A673 (cell line): ENCODE results near the gene DNAH8. TPM values are rescaled to one million over a fixed set of nuclear protein-coding genes. Genes with fewer than 3 reads are reported as not detected.

ENCODE experiments used
- BruUV-seq: library from RNA; stranded (reverse); fragments of 400-500 nt; replicated peaks from 2 replicates; lab custom pipeline; 2021; lab: Mats Ljungman, UMichigan
- CTCF ChIA-PET: fragments of 300-600 bp; sonication (Branson Sonifier 250); formaldehyde crosslinking; loops from one replicate; lab custom pipeline; 2022; ENCODE audit warnings: antibody characterized with exemption; lab: Charles Lee
- POLR2A ChIA-PET: fragments of 300-600 bp; sonication (Branson Sonifier 250); formaldehyde crosslinking; loops from one replicate; lab custom pipeline; 2022; ENCODE audit warnings: antibody characterized with exemption; ENCODE audit not compliant: low non-redundant PET; lab: Charles Lee
- DNase-seq: peaks from one replicate; pipeline ENCODE4 v3.0.0-alpha.2; 2015; ENCODE audit warnings: low spot score
- H3K27ac ChIP-seq: fragments of 200-600 bp; sonication (generic); 2 replicates; pipeline ENCODE4 v1.5.1; 2016; ENCODE audit warnings: mixed run types, low read depth, mild to moderate bottlenecking, mixed read lengths, antibody characterized with exemption, low read length; ENCODE audit not compliant: poor library complexity, severe bottlenecking
- H3K27me3 ChIP-seq: fragments of 200-600 bp; sonication (generic); replicated peaks from 2 replicates; pipeline ENCODE4 v1.6.1; 2017; ENCODE audit warnings: mixed run types, low read depth, mild to moderate bottlenecking, mixed read lengths, antibody characterized with exemption, low read length; ENCODE audit not compliant: insufficient read depth, poor library complexity
- H3K36me3 ChIP-seq: fragments of 200-600 bp; sonication (generic); 2 replicates; pipeline ENCODE4 v1.6.1; 2016; ENCODE audit warnings: mixed run types, mild to moderate bottlenecking, mixed read lengths, antibody characterized with exemption, low read length; ENCODE audit not compliant: insufficient read depth, poor library complexity, severe bottlenecking
- H3K4me1 ChIP-seq: fragments of 200-600 bp; sonication (generic); 2 replicates; pipeline ENCODE4 v1.6.1; 2017; ENCODE audit warnings: mixed run types, mild to moderate bottlenecking, mixed read lengths, antibody characterized with exemption, low read length; ENCODE audit not compliant: insufficient read depth, poor library complexity, severe bottlenecking
- H3K4me3 ChIP-seq: fragments of 200-600 bp; sonication (generic); 2 replicates; pipeline ENCODE4 v1.5.1; 2016; ENCODE audit warnings: low read depth, mixed run types, mild to moderate bottlenecking, mixed read lengths, low read length; ENCODE audit not compliant: poor library complexity, severe bottlenecking
- H3K9me3 ChIP-seq: fragments of 200-600 bp; sonication (generic); 2 replicates; pipeline ENCODE4 v1.6.1; 2016; ENCODE audit warnings: mixed run types, low read depth, mild to moderate bottlenecking, mixed read lengths, antibody characterized with exemption, low read length; ENCODE audit not compliant: poor library complexity, severe bottlenecking
- CTCF ChIP-seq: fragments of 300-800, 200-600 bp; sonication (generic); conservative IDR thresholded peaks from 2 replicates; pipeline ENCODE4 v1.5.1; 2017; ENCODE audit warnings: low read depth, mild to moderate bottlenecking, antibody characterized with exemption, low read length, moderate library complexity, mixed read lengths
- EZH2 ChIP-seq: fragments of 200-600 bp; sonication (generic); IDR thresholded peaks from 2 replicates; pipeline ENCODE4 v1.6.1; 2017; ENCODE audit warnings: borderline replicate concordance, low read depth, mild to moderate bottlenecking, mixed read lengths, antibody characterized with exemption, low read length; ENCODE audit not compliant: poor library complexity, severe bottlenecking
- intact Hi-C: fragments of 100-400 bp; cut with micrococcal nuclease; formaldehyde crosslinking; loops from one replicate; pipeline ENCODE4 v1.10.0; 2022; ENCODE audit not compliant: unreplicated experiment
- total RNA-seq: library from RNA; stranded (reverse); gene quantifications from 2 replicates; pipeline ENCODE4 v1.2.3, GENCODE V29; 2021

The DNAH8 gene
- total RNA-seq, 1 experiment from 2014 or later = not detected

GRCh38 chr6:38714239-38715015, 684 bp upstream of the DNAH8 start:
- H3K27ac ChIP-seq = no peak overlapping the region
- BruUV-seq = no TSS peak
- intact Hi-C loops = no loop called here

DNA sequence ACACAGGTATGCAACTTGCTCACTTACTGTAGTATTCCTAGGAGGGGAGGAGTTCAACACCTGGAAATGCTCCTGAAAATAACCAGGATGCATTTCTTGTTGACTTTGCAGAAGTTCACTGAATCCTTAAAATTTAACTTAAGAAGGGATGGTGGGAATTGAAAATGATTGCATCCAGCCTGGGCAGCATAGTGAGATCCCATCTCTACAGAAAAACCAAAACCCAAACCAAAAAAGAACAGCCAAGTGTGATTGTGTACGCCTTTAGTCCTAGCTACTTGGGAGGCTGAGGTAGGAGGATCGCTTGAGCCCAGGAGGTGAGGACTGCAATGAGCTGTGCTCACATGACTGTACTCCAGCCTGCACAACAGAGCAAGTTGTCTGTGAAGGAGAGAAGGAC, 1.7 kb downstream of the DNAH8 start:
- ChIA-PET CTCF (no interaction called here), POLR2A (no interaction called here)
- DNase-seq = no peak
- Histone ChIP-seq H3K27ac (no peak overlapping the region), H3K27me3 (peaks cover 33% of the 10 kb centered on the region), H3K4me1 (peaks cover 13% of the 10 kb centered on the region), H3K36me3 (no peaks in the 10 kb centered on the region), H3K4me3 (no peak overlapping the region), H3K9me3 (no peaks in the 10 kb centered on the region)
- no TSS peak for BruUV-seq
- intact Hi-C loops = no loop called here
- no peak for TF ChIP-seq CTCF
- TF ChIP-seq EZH2 = no peak

More at GRCh38 chr6:38714239-38715015, 684 bp upstream of the DNAH8 start:
- Histone ChIP-seq H3K9me3 (no peaks in the 10 kb centered on the region), H3K4me3 (peak overlapping the region; percentile 29), H3K4me1 (peaks cover 13% of the 10 kb centered on the region), H3K27me3 (peaks cover 33% of the 10 kb centered on the region), H3K36me3 (no peaks in the 10 kb centered on the region)
- CTCF ChIA-PET = no interaction called here
- no peak for DNase-seq
- no peak for TF ChIP-seq CTCF
- TF ChIP-seq EZH2 = peak; percentile 30
- POLR2A ChIA-PET = no interaction called here

DNA sequence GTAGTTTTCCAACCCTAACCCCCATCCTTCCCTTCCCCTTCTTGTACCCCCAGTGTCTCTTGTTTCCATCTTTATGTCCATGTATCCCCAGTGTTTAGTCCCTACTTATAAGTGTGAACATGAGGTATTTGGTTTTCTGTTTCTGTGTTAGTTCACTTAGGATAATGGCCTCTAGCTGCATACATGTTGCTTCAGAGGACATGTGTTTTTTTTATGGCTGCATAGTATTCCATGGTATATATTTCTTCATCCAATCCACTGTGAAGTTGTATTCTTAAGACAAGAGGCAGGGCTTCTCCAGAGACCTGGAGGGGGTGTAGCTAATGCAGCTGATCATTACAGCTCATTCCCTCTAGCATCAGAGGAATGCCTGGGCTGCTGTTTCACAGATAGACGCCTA, 4.2 kb downstream of the DNAH8 start:
- CTCF ChIA-PET = no interaction called here

More for the DNA sequence above, 4.2 kb downstream of the DNAH8 start:
- intact Hi-C loops = no loop called here
- no peak overlapping the region for H3K4me3 ChIP-seq
- POLR2A ChIA-PET = no interaction called here
- H3K4me1 ChIP-seq = peaks cover 9% of the 10 kb centered on the region
- H3K27ac ChIP-seq = no peak overlapping the region
- H3K36me3 ChIP-seq = no peaks in the 10 kb centered on the region
- no peaks in the 10 kb centered on the region for H3K9me3 ChIP-seq
- peaks cover 29% of the 10 kb centered on the region for H3K27me3 ChIP-seq
- TF ChIP-seq CTCF (no peak), EZH2 (no peak)
- no TSS peak for BruUV-seq
- DNase-seq = no peak
